NK-92 (cell line): ENCODE results near the gene COL20A1.

Source experiments
- DNase-seq: peaks from one replicate; lab custom pipeline; 2025; ENCODE audit not compliant: unreplicated experiment; lab: John Stamatoyannopoulos, UW

Gene COL20A1

GRCh38 chr20:63277466-63278272, 15.3 kb upstream of the COL20A1 start:
- DNase-seq = no peak

- DNase-seq = no peak
These were observed 14.3 kb upstream of the COL20A1 start for GRCh38 chr20:63278661-63279060.

GRCh38 chr20:63279931-63280330, 13.1 kb upstream of the COL20A1 start:
- DNase-seq = no peak

GRCh38 chr20:63280371-63280770, 12.6 kb upstream of the COL20A1 start:
- DNase-seq = no peak

GRCh38 chr20:63280929-63281545, 11.9 kb upstream of the COL20A1 start:
- DNase-seq = no peak

- DNase-seq = no peak
These were observed 11.0 kb upstream of the COL20A1 start for GRCh38 chr20:63281742-63282665.

- no peak for DNase-seq
These were observed 10.0 kb upstream of the COL20A1 start for GRCh38 chr20:63282946-63283345.

GRCh38 chr20:63283397-63284082, 9.4 kb upstream of the COL20A1 start:
- no peak for DNase-seq

- DNase-seq = no peak
These were observed 8.9 kb upstream of the COL20A1 start for GRCh38 chr20:63284083-63284440.

GRCh38 chr20:63284544-63284949, 8.4 kb upstream of the COL20A1 start:
- no peak for DNase-seq

- DNase-seq = no peak
These were observed 7.9 kb upstream of the COL20A1 start for GRCh38 chr20:63284981-63285524.

- no peak for DNase-seq
These were observed 7.1 kb upstream of the COL20A1 start for GRCh38 chr20:63285636-63286615.

- DNase-seq = no peak
These were observed 5.9 kb upstream of the COL20A1 start for GRCh38 chr20:63286781-63287696.

- DNase-seq = no peak
These were observed 5.0 kb upstream of the COL20A1 start for GRCh38 chr20:63287697-63288580.

GRCh38 chr20:63288581-63289251, 4.3 kb upstream of the COL20A1 start:
- DNase-seq = no peak

GRCh38 chr20:63289311-63290135, 3.5 kb upstream of the COL20A1 start:
- DNase-seq = no peak
